ENCODE results near the gene GLS.

Gene GLS

GRCh38 chr2:191012845-191013681, 132.4 kb downstream of the GLS start:
- DNase-seq (ENCODE audit: low read depth, low spot score), result no peak

GRCh38 chr2:191013682-191013931, 133.0 kb downstream of the GLS start:
- DNase-seq (ENCODE audit: low read depth, low spot score), result no peak

GRCh38 chr2:191013932-191014652, 133.5 kb downstream of the GLS start, which contains the start of gene STAT1:
STAT1 (minus strand) TSS chr2:191014171; CDS start chr2:191010003, 4,168 bp downstream.
- DNase-seq (ENCODE audit: low read depth, low spot score), result peak; percentile 94

GRCh38 chr2:191014653-191015020, 134.0 kb downstream of the GLS start:
- DNase-seq (ENCODE audit: low read depth, low spot score), result no peak

Data from activated naive CD8-positive, alpha-beta T cell treated with anti-CD3 and anti-CD28 coated beads, Interleukin-2, amount 50 U/mL, for 16 hours (primary cell).